Liver (tissue), 9 donors: Measurements from ENCODE around the gene SPIRE2. TPM values are rescaled to one million over a fixed set of nuclear protein-coding genes. Genes with fewer than 3 reads are reported as not detected.
A peak's percentile ranks its signal among the peaks of the same experiment; 100 is the strongest.

ENCODE experiments used
- DNase-seq: peaks from one replicate; pipeline ENCODE4 v3.0.0-alpha.2; 2017; ENCODE audit warnings: low spot score
- H3K27ac ChIP-seq, 2 donors: one replicate each; pipeline ENCODE4 v1.7.0; 2013; ENCODE audit warnings: inconsistent platforms in 2 of 2, low read length in 2 of 2, control low read depth in 1 of 2, low read depth in 1 of 2, mild to moderate bottlenecking in 1 of 2
- H3K27me3 ChIP-seq, 4 donors: one replicate each; pipeline versions ENCODE4 v1.6.1 to v1.7.0; 2013; ENCODE audit warnings: low read length in 3 of 4, inconsistent platforms in 1 of 4, mild to moderate bottlenecking in 1 of 4, moderate library complexity in 1 of 4; ENCODE audit not compliant: control insufficient read depth in 4 of 4, insufficient read depth in 4 of 4
- H3K36me3 ChIP-seq, 4 donors: one replicate each; pipeline versions ENCODE4 v1.6.1 to v1.7.0; 2013; ENCODE audit warnings: low read length in 3 of 4, mild to moderate bottlenecking in 3 of 4, low read depth in 1 of 4, moderate library complexity in 1 of 4; ENCODE audit not compliant: control insufficient read depth in 4 of 4, insufficient read depth in 3 of 4
- H3K4me1 ChIP-seq, 4 donors: one replicate each; pipeline versions ENCODE4 v1.6.1 to v1.7.0; 2013; ENCODE audit warnings: low read length in 3 of 4, mild to moderate bottlenecking in 3 of 4, moderate library complexity in 1 of 4; ENCODE audit not compliant: control insufficient read depth in 4 of 4, insufficient read depth in 4 of 4
- H3K4me3 ChIP-seq, 3 donors: one replicate each; pipeline versions ENCODE4 v1.6.1 to v1.7.0; 2013; ENCODE audit warnings: low read length in 3 of 3, control low read depth in 1 of 3, low read depth in 1 of 3, mild to moderate bottlenecking in 1 of 3
- H3K9ac ChIP-seq, 2 donors: one replicate each; pipeline ENCODE4 v1.7.0; 2013; ENCODE audit warnings: low read length in 2 of 2, mild to moderate bottlenecking in 2 of 2, moderate library complexity in 2 of 2, control low read depth in 1 of 2, low read depth in 1 of 2
- H3K9me3 ChIP-seq, 4 donors: one replicate each; pipeline versions ENCODE4 v1.6.1 to v1.7.0; 2013; ENCODE audit warnings: low read length in 3 of 4; ENCODE audit not compliant: control insufficient read depth in 4 of 4
- ATF3 ChIP-seq: IDR thresholded peaks from 2 replicates; pipeline ENCODE4 v1.6.1; 2016; ENCODE audit warnings: antibody characterized with exemption
- CTCF ChIP-seq: fragments of 150-350 bp; IDR thresholded peaks from 2 replicates; pipeline ENCODE4 v1.5.1; 2017; ENCODE audit warnings: improper control_type of control experiment, low read depth, low read length; ENCODE audit not compliant: missing input control
- EGR1 ChIP-seq, 2 donors: IDR thresholded peaks; 2 replicates each; pipeline ENCODE4 v1.6.1; 2016 to 2018; ENCODE audit warnings: antibody characterized with exemption in 2 of 2, low read depth in 2 of 2
- FOXA2 ChIP-seq: IDR thresholded peaks from 2 replicates; pipeline ENCODE4 v1.6.1; 2016; ENCODE audit warnings: antibody characterized with exemption
- GABPA ChIP-seq, 2 donors: IDR thresholded peaks in 1 of 2; conservative IDR thresholded peaks in 1 of 2; 2 replicates each; pipeline ENCODE4 v1.6.1; 2016; ENCODE audit warnings: antibody characterized with exemption in 2 of 2, mild to moderate bottlenecking in 1 of 2, moderate library complexity in 1 of 2
- HNF4A ChIP-seq, 2 donors: conservative IDR thresholded peaks; 2 replicates each; pipeline ENCODE4 v1.6.1; 2016; ENCODE audit warnings: antibody characterized with exemption in 2 of 2, mild to moderate bottlenecking in 2 of 2
- HNF4G ChIP-seq: IDR thresholded peaks from 2 replicates; pipeline ENCODE4 v1.6.1; 2016; ENCODE audit warnings: antibody characterized with exemption
- JUND ChIP-seq, 2 donors: IDR thresholded peaks; 2 replicates each; pipeline ENCODE4 v1.6.1; 2016; ENCODE audit warnings: antibody characterized with exemption in 2 of 2
- MAX ChIP-seq: IDR thresholded peaks from 2 replicates; pipeline ENCODE4 v1.6.1; 2016; ENCODE audit warnings: antibody characterized with exemption
- NR2F2 ChIP-seq: IDR thresholded peaks from 2 replicates; pipeline ENCODE4 v1.6.1; 2016; ENCODE audit warnings: antibody characterized with exemption
- RAD21 ChIP-seq, 2 donors: IDR thresholded peaks; 2 replicates each; pipeline ENCODE4 v1.6.1; 2016; ENCODE audit warnings: antibody characterized with exemption in 2 of 2, mild to moderate bottlenecking in 2 of 2
- REST ChIP-seq: IDR thresholded peaks from 2 replicates; pipeline ENCODE4 v1.6.1; 2016; ENCODE audit warnings: antibody characterized with exemption, mild to moderate bottlenecking
- RXRA ChIP-seq, 2 donors: IDR thresholded peaks; 2 replicates each; pipeline ENCODE4 v1.6.1; 2017 to 2018; ENCODE audit warnings: antibody characterized with exemption in 2 of 2, mild to moderate bottlenecking in 1 of 2
- SP1 ChIP-seq: IDR thresholded peaks from 2 replicates; pipeline ENCODE4 v1.6.1; 2018; ENCODE audit warnings: antibody characterized with exemption, mild to moderate bottlenecking
- TAF1 ChIP-seq: conservative IDR thresholded peaks from 2 replicates; pipeline ENCODE4 v1.6.1; 2016; ENCODE audit warnings: antibody characterized with exemption, mild to moderate bottlenecking
- YY1 ChIP-seq: IDR thresholded peaks from 2 replicates; pipeline ENCODE4 v1.6.1; 2016; ENCODE audit warnings: antibody characterized with exemption, mild to moderate bottlenecking
- ZBTB33 ChIP-seq: IDR thresholded peaks from 2 replicates; pipeline ENCODE4 v1.6.1; 2016; ENCODE audit warnings: antibody characterized with exemption
- WGBS: extraction: QIAGEN DNeasy Blood & Tissue Kit; methylation state at CpG from one replicate; pipeline ENCODE4 v1.1.7; 2013; 5-methylcytosine and 5-hydroxymethylcytosine counted together
- polyA plus RNA-seq, 2 donors: library from polyadenylated mRNA; stranded (reverse) in 1 of 2; unstranded in 1 of 2; fragments of 200-250 nt in 1 of 2; fragments of >200 nt in 1 of 2; fragmentation: Nextera tagmentation in 1 of 2; extraction: Ambion mirVana in 1 of 2; gene quantifications; one replicate each; pipeline versions ENCODE4 v1.2.1 to v1.2.3, GENCODE V29; 2013 to 2015
- total RNA-seq, 2 donors: library from RNA; depleted of rRNA; stranded (reverse); fragments of >200 nt; gene quantifications; one replicate each; pipeline ENCODE4 v1.2.3, GENCODE V29; 2014
- donor health status: healthy.
- donor health status: healthy.
- donor health status: healthy.
- donor health status: healthy.
- donor health status: healthy.

Gene SPIRE2
- total and polyA plus RNA-seq, 4 donors = 1.7 to 7.2 (median 2.9) TPM

- Histone ChIP-seq H3K36me3 (no peaks in the 10 kb centered on the region), H3K27me3 (no peaks in the 10 kb centered on the region), H3K27ac (no peak overlapping the region), H3K9me3 (no peaks in the 10 kb centered on the region), H3K9ac (no peak overlapping the region), H3K4me3 (no peak overlapping the region), H3K4me1 (no peaks in the 10 kb centered on the region)
- no peak for TF ChIP-seq REST
- TF ChIP-seq TAF1 = no peak
- TF ChIP-seq ATF3 = no peak
- no peak for TF ChIP-seq ZBTB33
- TF ChIP-seq MAX = no peak
- no peak for TF ChIP-seq YY1
- TF ChIP-seq JUND (IDR thresholded peaks at IDR 0.05) = no peak
- no peak for TF ChIP-seq SP1
- no peak for TF ChIP-seq HNF4G
- no peak for TF ChIP-seq NR2F2
- no peak for TF ChIP-seq CTCF
- TF ChIP-seq RXRA (IDR thresholded peaks at IDR 0.05) = no peak
- no peak for TF ChIP-seq RAD21 (IDR thresholded peaks at IDR 0.05)
- TF ChIP-seq GABPA (IDR thresholded peaks at IDR 0.05 in 1 of 2, conservative IDR thresholded peaks at IDR 0.05 in 1 of 2) = no peak
- TF ChIP-seq EGR1 (IDR thresholded peaks at IDR 0.05; ENCODE audit: low read depth in 2 of 2) = no peak
- TF ChIP-seq FOXA2 = no peak
- no peak for TF ChIP-seq HNF4A (conservative IDR thresholded peaks at IDR 0.05)
- 91% methylated on average over 13 of the region's 13 CpGs for WGBS
- DNase-seq = peak; percentile 32
Measured at GRCh38 chr16:89844739-89845339, 16.6 kb downstream of the SPIRE2 start.
